K562 (cell line): ENCODE data around the gene GLG1. TPM values are rescaled to one million over a fixed set of nuclear protein-coding genes. Genes with fewer than 3 reads are reported as not detected.
A peak's percentile ranks its signal among the peaks of the same experiment; 100 is the strongest.

Experiments
- CBX1 ChIP-seq: sonication (generic); IDR thresholded peaks from 2 replicates; pipeline ENCODE4 v1.6.1; 2016; ENCODE audit warnings: antibody characterized with exemption, low read depth, mild to moderate bottlenecking
- ESRRA ChIP-seq: fragments of 450-650 bp; IDR thresholded peaks from 2 replicates; pipeline ENCODE4 v1.6.1; 2014; ENCODE audit warnings: low read depth, mild to moderate bottlenecking, moderate library complexity, borderline replicate concordance
- KAT8 ChIP-seq: fragments of 450-650 bp; IDR thresholded peaks from 2 replicates; pipeline ENCODE4 v1.6.1; 2016; ENCODE audit warnings: low read depth, mild to moderate bottlenecking
- MAFG ChIP-seq: fragments of 450-650 bp; conservative IDR thresholded peaks from 2 replicates; pipeline ENCODE4 v1.6.1; 2016; ENCODE audit warnings: missing genetic modification characterization, missing compliant biosample characterization
- MCM5 ChIP-seq: fragments of 450-650 bp; IDR thresholded peaks from 2 replicates; pipeline ENCODE4 v1.6.1; 2016; ENCODE audit warnings: low read depth
- RCOR1 ChIP-seq, 2 experiments: IDR thresholded peaks; 2 replicates each; pipeline ENCODE4 v1.6.1; 2012; ENCODE audit warnings: low read depth in 2 of 2, low read length in 2 of 2, borderline replicate concordance in 1 of 2, improper control_type of control experiment in 1 of 2
- polyA plus RNA-seq, 8 experiments: library from polyadenylated mRNA; depleted of rRNA in 4 of 8; stranded (reverse) in 5 of 8; unstranded in 3 of 8; fragments of >200 nt; fragmentation: Nextera tagmentation in 2 of 8; fragmentation: Illumina TruSeq in 1 of 8; extraction: Ambion mirVana in 2 of 8; extraction: Trizol in 1 of 8; gene quantifications; 2 replicates each; pipeline versions ENCODE4 v1.2.1 to v1.2.3, GENCODE V29; 2011 to 2014; ENCODE audit warnings: inconsistent platforms in 1 of 8, missing spikeins in 1 of 8
- total RNA-seq, 7 experiments: library from RNA; depleted of rRNA in 6 of 7; stranded (reverse); fragments of >200 nt in 6 of 7; fragmentation: Illumina TruSeq in 2 of 7; extraction: Trizol in 2 of 7; gene quantifications; 2 replicates each; pipeline versions ENCODE4 v1.2.1 to v1.2.3, GENCODE V29; 2011 to 2021; ENCODE audit warnings: low replicate concordance in 1 of 7
- TF ChIP-seq, protein P1 (sequence below): sonication (generic); formaldehyde crosslinking; IDR thresholded peaks from 2 replicates; pipeline ENCODE4 v1.8.1; 2023; ENCODE audit warnings: mild to moderate bottlenecking, missing genetic modification reagents, moderate library complexity
- TF ChIP-seq, protein P2 (sequence below): fragments of 450-650 bp; IDR thresholded peaks from 2 replicates; pipeline ENCODE4 v1.6.1; 2016
- TF ChIP-seq, protein P3 (sequence below): fragments of 450-650 bp; IDR thresholded peaks from 2 replicates; pipeline ENCODE4 v1.6.1; 2016; ENCODE audit warnings: low read depth, mild to moderate bottlenecking, moderate library complexity
- TF ChIP-seq, protein P4 (sequence below), 3 experiments: fragments of 200-800 bp in 1 of 3; sonication (Bioruptor generic) in 1 of 3; sonication (generic) in 1 of 3; formaldehyde crosslinking in 1 of 3; IDR thresholded peaks; 2 replicates each; pipeline versions ENCODE4 v1.6.1 to v1.8.0; 2016 to 2022; ENCODE audit warnings: mild to moderate bottlenecking in 2 of 3, missing compliant biosample characterization in 2 of 3, missing genetic modification characterization in 2 of 3, missing genetic modification reagents in 1 of 3

Gene GLG1
- total and polyA plus RNA-seq, 9 of the 15 experiments (the other 6 are each of a cell fraction or from before 2014, with no cell fraction given), result 6.2 to 36.0 (median 23.6) TPM

DNA sequence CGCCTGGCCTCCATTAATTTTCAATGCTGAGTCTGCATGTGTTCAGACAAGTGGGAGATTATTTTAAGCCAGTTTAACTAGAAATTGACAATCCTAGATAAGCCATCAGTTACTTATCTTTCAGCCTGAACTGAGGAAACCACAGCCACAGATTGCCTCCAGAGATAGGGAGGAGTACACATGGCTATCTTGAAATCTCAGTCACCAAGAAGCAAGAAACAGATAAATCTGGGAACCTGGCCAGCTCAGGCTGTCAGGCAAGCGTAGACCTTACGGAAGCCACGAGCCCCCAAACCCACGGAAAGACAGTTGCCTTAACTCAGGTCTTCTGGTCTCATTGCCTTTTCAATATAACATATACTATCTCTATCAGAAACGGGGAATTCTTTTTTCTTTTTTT, 2.0 kb upstream of the GLG1 start (continued):
- TF ChIP-seq, protein P1, sequence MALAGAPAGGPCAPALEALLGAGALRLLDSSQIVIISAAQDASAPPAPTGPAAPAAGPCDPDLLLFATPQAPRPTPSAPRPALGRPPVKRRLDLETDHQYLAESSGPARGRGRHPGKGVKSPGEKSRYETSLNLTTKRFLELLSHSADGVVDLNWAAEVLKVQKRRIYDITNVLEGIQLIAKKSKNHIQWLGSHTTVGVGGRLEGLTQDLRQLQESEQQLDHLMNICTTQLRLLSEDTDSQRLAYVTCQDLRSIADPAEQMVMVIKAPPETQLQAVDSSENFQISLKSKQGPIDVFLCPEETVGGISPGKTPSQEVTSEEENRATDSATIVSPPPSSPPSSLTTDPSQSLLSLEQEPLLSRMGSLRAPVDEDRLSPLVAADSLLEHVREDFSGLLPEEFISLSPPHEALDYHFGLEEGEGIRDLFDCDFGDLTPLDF (CRISPR knock-in tag), result no peak
- peak; percentile 78; the same call in 1 of the 2 replicates for TF ChIP-seq ESRRA
- TF ChIP-seq RCOR1 (IDR thresholded peaks at IDR 0.05; ENCODE audit: borderline replicate concordance in 1 of 2, low read depth in 2 of 2, low read length in 2 of 2), result peak; percentile 65 to 99; a peak in 3 of 4 replicates
- TF ChIP-seq MCM5, result no peak
- TF ChIP-seq CBX1, result no peak
- no peak for TF ChIP-seq KAT8
- TF ChIP-seq, protein P2, sequence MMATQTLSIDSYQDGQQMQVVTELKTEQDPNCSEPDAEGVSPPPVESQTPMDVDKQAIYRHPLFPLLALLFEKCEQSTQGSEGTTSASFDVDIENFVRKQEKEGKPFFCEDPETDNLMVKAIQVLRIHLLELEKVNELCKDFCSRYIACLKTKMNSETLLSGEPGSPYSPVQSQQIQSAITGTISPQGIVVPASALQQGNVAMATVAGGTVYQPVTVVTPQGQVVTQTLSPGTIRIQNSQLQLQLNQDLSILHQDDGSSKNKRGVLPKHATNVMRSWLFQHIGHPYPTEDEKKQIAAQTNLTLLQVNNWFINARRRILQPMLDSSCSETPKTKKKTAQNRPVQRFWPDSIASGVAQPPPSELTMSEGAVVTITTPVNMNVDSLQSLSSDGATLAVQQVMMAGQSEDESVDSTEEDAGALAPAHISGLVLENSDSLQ, result no peak
- TF ChIP-seq, protein P3, sequence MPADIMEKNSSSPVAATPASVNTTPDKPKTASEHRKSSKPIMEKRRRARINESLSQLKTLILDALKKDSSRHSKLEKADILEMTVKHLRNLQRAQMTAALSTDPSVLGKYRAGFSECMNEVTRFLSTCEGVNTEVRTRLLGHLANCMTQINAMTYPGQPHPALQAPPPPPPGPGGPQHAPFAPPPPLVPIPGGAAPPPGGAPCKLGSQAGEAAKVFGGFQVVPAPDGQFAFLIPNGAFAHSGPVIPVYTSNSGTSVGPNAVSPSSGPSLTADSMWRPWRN, result peak; percentile 88
- TF ChIP-seq, protein P4, sequence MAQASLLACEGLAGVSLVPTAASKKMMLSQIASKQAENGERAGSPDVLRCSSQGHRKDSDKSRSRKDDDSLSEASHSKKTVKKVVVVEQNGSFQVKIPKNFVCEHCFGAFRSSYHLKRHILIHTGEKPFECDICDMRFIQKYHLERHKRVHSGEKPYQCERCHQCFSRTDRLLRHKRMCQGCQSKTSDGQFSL (CRISPR knock-in tag; IDR thresholded peaks at IDR 0.05), result no peak
- TF ChIP-seq, protein P4 (tag; IDR thresholded peaks at IDR 0.05), result no peak
- TF ChIP-seq MAFG (tag), result no peak
